Activated T-helper 2 cell treated with anti-CD3 and anti-CD28 coated beads, Interferon-gamma antibody, Interleukin-2, Interleukin-4, amounts not matched to agents 10 μg/mL and 5 μg/mL and 100 μg/mL, durations not matched to agents 14 hours and 24 hours and 36 hours (primary cell): Measurements from ENCODE around the gene FLII. TPM values are rescaled to one million over a fixed set of nuclear protein-coding genes. Genes with fewer than 3 reads are reported as not detected.

Experiments
- total RNA-seq: library from RNA; stranded (reverse); gene quantifications from 2 replicates; pipeline ENCODE4 v1.2.3, GENCODE V29; 2022

The FLII gene
- total RNA-seq, 1 donor from 2014 or later: 340 TPM

Other genes starting within 250 kb of the FLII start
- gene ATPAF2, start 219.6 kb downstream of the FLII start, total RNA-seq: 29.9 and 31.3 TPM in 2 replicates
- 9.3 and 10.8 TPM in 2 replicates for gene GID4, start 219.3 kb downstream of the FLII start, total RNA-seq
- 57.9 and 62.2 TPM in 2 replicates for gene DRG2, start 170.8 kb downstream of the FLII start, total RNA-seq
- gene MYO15A, start 150.0 kb downstream of the FLII start, total RNA-seq: 0.64 and 0.80 TPM in 2 replicates
- gene ALKBH5, start 74.9 kb downstream of the FLII start, total RNA-seq: 164 and 165 TPM in 2 replicates
- gene LLGL1, start 33.1 kb downstream of the FLII start, total RNA-seq: 23.0 and 24.7 TPM in 2 replicates
- gene MIEF2, start 1.9 kb upstream of the FLII start, total RNA-seq: 6.8 and 7.9 TPM in 2 replicates
- 70.7 and 75.0 TPM in 2 replicates for gene TOP3A, start 56.3 kb upstream of the FLII start, total RNA-seq
- 16.5 and 16.8 TPM in 2 replicates for gene SMCR8, start 56.6 kb upstream of the FLII start, total RNA-seq
- gene SHMT1, start 104.8 kb upstream of the FLII start, total RNA-seq: 60.3 and 65.7 TPM in 2 replicates
- not detected in 2 replicates for gene EVPLL, start 119.0 kb upstream of the FLII start, total RNA-seq
- 0.34 and 0.91 TPM in 2 replicates for gene LGALS9C, start 218.1 kb upstream of the FLII start, total RNA-seq